Gastrocnemius medialis (tissue), 4 donors: ENCODE measurements around the gene CNDP1.

Experiments used
- CTCF ChIP-seq, 5 experiments: fragments of 450-650 bp in 3 of 5; fragments of 200-600 bp in 2 of 5; sonication (generic) in 2 of 5; IDR thresholded peaks in 4 of 5; conservative IDR thresholded peaks in 1 of 5; 1 replicate in 4 of 5; 2 replicates in 1 of 5; pipeline ENCODE4 v1.5.1; 2016 to 2019; ENCODE audit warnings: antibody characterized with exemption in 5 of 5, mild to moderate bottlenecking in 3 of 5, moderate library complexity in 3 of 5
- POLR2A ChIP-seq, 2 donors: fragments of 450-650 bp; IDR thresholded peaks; one replicate each; pipeline ENCODE4 v1.6.1; 2017; ENCODE audit warnings: antibody characterized with exemption in 2 of 2, mild to moderate bottlenecking in 2 of 2, moderate library complexity in 2 of 2

GRCh38 chr18:74539289-74539688 lies 5.0 kb downstream of the CNDP1 start:
- no peak for TF ChIP-seq CTCF (IDR thresholded peaks at IDR 0.05 in 4 of 5, conservative IDR thresholded peaks at IDR 0.05 in 1 of 5)
- no peak for TF ChIP-seq POLR2A (IDR thresholded peaks at IDR 0.05)
